Subcutaneous abdominal adipose tissue (tissue), 5 donors: ENCODE data around the gene CACNA1G.

Experiments
- H3K27ac ChIP-seq: one replicate; pipeline ENCODE4 v1.7.0; 2013; ENCODE audit warnings: low read depth, mild to moderate bottlenecking, inconsistent platforms, low read length, moderate library complexity
- H3K27me3 ChIP-seq, 5 donors: one replicate each; pipeline ENCODE4 v1.7.0; 2013; ENCODE audit warnings: low read length in 5 of 5, inconsistent platforms in 1 of 5; ENCODE audit not compliant: control insufficient read depth in 5 of 5, insufficient read depth in 4 of 5
- H3K36me3 ChIP-seq, 5 donors: one replicate each; pipeline ENCODE4 v1.7.0; 2013; ENCODE audit warnings: low read length in 5 of 5; ENCODE audit not compliant: control insufficient read depth in 5 of 5, insufficient read depth in 5 of 5
- H3K4me1 ChIP-seq, 5 donors: one replicate each; pipeline ENCODE4 v1.7.0; 2013; ENCODE audit warnings: low read length in 5 of 5, mild to moderate bottlenecking in 3 of 5, moderate library complexity in 1 of 5; ENCODE audit not compliant: control insufficient read depth in 5 of 5, insufficient read depth in 5 of 5
- H3K4me3 ChIP-seq, 5 donors: one replicate each; pipeline ENCODE4 v1.7.0; 2013; ENCODE audit warnings: low read length in 5 of 5, low read depth in 1 of 5
- H3K9ac ChIP-seq, 5 donors: one replicate each; pipeline ENCODE4 v1.7.0; 2013; ENCODE audit warnings: low read length in 5 of 5, mild to moderate bottlenecking in 4 of 5, moderate library complexity in 3 of 5
- H3K9me3 ChIP-seq, 5 donors: one replicate each; pipeline ENCODE4 v1.7.0; 2013; ENCODE audit warnings: low read length in 5 of 5; ENCODE audit not compliant: control insufficient read depth in 5 of 5
- donor health status: healthy.
- donor health status: healthy.
- donor health status: healthy.
- donor health status: healthy.
- donor health status: healthy.

Gene CACNA1G

DNA sequence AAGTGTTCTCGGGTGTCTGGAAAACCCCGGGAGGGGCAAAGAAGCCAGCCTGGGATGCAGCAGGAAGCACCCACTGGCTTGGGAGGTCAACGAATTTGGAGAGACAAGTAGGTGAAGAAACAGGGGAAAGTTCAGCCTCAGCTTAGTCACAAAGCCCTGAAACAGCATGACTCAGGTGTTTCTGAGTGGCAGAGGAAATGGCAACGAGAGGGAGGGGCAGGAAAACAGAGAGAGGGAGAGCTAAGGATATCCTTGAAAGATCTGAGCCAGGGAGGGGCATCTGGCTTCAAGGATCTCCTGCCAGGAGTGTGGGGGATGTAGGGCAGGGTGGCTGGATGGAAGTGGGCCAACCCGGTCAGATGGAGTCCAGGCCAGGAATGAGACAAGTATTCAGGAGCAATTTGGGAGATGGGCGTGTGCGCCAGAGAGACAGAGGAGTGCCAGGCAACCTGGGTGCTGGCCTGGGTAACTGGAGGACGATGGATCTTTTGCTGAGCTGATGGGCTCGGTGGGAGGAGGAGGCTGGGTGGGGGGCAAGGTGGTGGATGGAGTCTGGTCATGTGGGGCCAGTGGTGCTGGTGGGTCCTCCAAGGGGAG lies 101.4 kb downstream of the CACNA1G start:
- H3K9ac ChIP-seq = no peak overlapping the region
- peak overlapping the region in 1 of 5 donors; percentile 11 for H3K4me3 ChIP-seq
- no peak overlapping the region for H3K27ac ChIP-seq
- H3K9me3 ChIP-seq = no peaks in the 10 kb centered on the region
- peaks cover 4 to 26% (median 26%) of the 10 kb centered on the region in 5 donors for H3K4me1 ChIP-seq
- peaks cover 0 to 2% (median 0%) of the 10 kb centered on the region in 5 donors for H3K27me3 ChIP-seq
- H3K36me3 ChIP-seq = no peaks in the 10 kb centered on the region

- Histone ChIP-seq H3K9ac (no peak overlapping the region), H3K27me3 (no peaks in the 10 kb centered on the region), H3K9me3 (no peaks in the 10 kb centered on the region), H3K27ac (no peak overlapping the region), H3K4me1 (peaks cover 4 to 26% (median 26%) of the 10 kb centered on the region in 5 donors), H3K4me3 (no peak overlapping the region), H3K36me3 (no peaks in the 10 kb centered on the region)
Measured at GRCh38 chr17:50662632-50663225, 102.2 kb downstream of the CACNA1G start.

DNA sequence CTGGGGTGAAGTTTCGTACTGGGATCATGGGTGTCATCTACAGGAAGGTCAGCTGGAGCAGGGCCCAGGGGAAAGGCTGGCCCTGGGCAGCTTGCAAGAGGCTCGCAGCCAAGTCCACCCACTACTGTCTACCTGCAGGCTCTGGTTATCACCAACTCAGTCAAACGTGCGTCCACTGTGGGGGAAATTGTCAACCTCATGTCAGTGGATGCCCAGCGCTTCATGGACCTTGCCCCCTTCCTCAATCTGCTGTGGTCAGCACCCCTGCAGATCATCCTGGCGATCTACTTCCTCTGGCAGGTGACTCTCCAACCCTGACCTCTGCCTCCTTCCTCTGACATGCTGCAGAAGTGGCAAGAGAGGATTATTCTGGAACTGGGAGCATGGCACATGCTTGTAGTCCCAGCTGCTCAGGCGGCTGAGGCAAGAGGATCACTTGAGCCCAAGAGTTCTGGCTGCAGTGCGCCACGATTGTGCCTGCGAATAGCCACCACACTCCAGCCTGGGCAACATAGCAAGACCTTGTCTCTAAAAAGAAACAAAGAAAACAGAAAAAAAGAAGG lies 103.4 kb downstream of the CACNA1G start:
- H3K4me3 ChIP-seq = no peak overlapping the region
- H3K27ac ChIP-seq = no peak overlapping the region
- H3K36me3 ChIP-seq = no peaks in the 10 kb centered on the region
- no peaks in the 10 kb centered on the region for H3K9me3 ChIP-seq
- no peaks in the 10 kb centered on the region for H3K27me3 ChIP-seq
- peaks cover 4 to 32% (median 26%) of the 10 kb centered on the region in 5 donors for H3K4me1 ChIP-seq
- no peak overlapping the region for H3K9ac ChIP-seq

DNA sequence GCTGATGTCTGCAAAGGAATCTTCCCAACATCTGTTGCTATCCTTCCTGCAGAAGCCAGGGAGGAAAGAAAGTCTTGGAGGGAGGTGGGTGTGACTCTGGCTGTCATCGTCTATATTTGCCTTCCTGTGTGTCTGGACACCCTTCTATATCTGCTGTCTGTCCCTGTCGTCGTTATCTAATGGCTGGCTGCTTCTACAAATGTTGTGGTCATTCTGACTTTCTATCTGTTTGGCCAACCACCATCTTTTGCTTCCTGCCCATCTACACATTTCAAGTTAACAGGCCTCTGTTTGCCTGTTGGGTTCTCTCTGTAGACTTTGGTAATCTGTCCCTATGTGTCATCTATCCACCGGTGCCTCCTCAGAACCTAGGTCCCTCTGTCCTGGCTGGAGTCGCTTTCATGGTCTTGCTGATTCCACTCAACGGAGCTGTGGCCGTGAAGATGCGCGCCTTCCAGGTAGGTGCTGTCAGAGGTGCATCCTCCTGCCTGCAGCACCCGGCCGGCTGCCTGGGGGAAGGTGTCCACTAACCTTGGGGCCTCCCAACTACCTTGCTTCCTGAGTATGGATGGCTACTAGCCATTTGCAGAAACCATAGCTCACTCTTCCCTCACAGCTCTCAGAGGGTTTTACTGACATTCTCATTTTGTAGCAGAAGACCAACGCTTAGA lies 104.4 kb downstream of the CACNA1G start:
- Histone ChIP-seq H3K4me1 (peaks cover 4 to 30% (median 24%) of the 10 kb centered on the region in 5 donors), H3K27me3 (no peaks in the 10 kb centered on the region), H3K27ac (no peak overlapping the region)

DNA sequence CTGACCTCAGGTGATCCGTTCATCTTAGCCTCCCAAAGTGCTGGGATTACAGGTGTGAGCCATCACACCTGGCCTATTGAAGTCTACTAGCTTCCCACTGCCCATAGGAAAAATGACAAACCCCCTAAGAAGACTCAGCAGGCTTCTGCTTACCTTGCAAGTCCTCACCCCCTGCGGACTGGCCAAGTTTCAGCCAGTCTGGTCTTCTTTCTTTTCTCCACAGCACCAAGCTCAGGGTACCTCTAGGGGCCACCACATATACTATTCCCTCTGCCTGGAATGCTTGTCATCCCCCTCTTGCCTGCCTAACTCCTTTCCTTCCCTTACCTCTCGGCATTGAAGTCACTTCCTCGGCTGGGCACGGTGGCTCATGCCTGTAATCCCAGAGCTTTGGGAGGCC lies 105.3 kb downstream of the CACNA1G start:
- Histone ChIP-seq H3K36me3 (no peaks in the 10 kb centered on the region), H3K27me3 (no peaks in the 10 kb centered on the region), H3K4me1 (peaks cover 2 to 21% (median 15%) of the 10 kb centered on the region in 5 donors), H3K27ac (no peak overlapping the region), H3K9ac (no peak overlapping the region), H3K4me3 (no peak overlapping the region), H3K9me3 (no peaks in the 10 kb centered on the region)

More for the DNA sequence above, 104.4 kb downstream of the CACNA1G start:
- Histone ChIP-seq H3K9ac (no peak overlapping the region), H3K36me3 (no peaks in the 10 kb centered on the region), H3K4me3 (no peak overlapping the region), H3K9me3 (no peaks in the 10 kb centered on the region)

GRCh38 chr17:50666316-50666715 lies 105.8 kb downstream of the CACNA1G start:
- Histone ChIP-seq H3K9me3 (no peaks in the 10 kb centered on the region), H3K4me1 (peaks cover 2 to 18% (median 13%) of the 10 kb centered on the region in 5 donors), H3K4me3 (no peak overlapping the region), H3K27ac (no peak overlapping the region), H3K36me3 (no peaks in the 10 kb centered on the region), H3K27me3 (no peaks in the 10 kb centered on the region), H3K9ac (no peak overlapping the region)

DNA sequence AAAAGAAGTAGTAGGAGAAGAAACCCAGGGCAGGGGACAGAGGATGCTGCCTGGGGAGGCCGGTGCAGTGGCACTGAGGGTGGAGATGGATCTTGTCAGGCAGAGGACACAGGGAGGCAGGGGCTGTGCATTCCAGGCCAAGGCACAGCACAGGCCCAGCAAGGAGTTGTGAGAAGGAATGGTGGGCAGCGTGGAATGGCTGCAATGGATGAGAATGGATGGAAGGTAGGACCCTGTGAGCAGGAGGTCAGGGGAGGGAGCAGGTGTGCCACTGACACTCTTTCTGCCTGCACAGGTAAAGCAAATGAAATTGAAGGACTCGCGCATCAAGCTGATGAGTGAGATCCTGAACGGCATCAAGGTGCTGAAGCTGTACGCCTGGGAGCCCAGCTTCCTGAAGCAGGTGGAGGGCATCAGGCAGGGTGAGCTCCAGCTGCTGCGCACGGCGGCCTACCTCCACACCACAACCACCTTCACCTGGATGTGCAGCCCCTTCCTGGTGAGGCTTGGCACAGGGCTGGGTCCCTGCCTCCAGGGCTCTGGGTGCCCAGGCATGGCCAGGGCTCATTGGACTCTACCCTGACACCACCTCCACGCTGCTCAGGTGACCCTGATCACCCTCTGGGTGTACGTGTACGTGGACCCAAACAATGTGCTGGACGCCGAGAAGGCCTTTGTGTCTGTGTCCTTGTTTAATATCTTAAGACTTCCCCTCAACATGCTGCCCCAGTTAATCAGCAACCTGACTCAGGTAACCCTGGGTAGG lies 106.9 kb downstream of the CACNA1G start:
- H3K9ac ChIP-seq = no peak overlapping the region
- H3K27me3 ChIP-seq = no peaks in the 10 kb centered on the region
- no peaks in the 10 kb centered on the region for H3K9me3 ChIP-seq
- H3K4me1 ChIP-seq = peaks cover 0 to 9% (median 4%) of the 10 kb centered on the region in 5 donors
- H3K4me3 ChIP-seq = no peak overlapping the region
- no peaks in the 10 kb centered on the region for H3K36me3 ChIP-seq
- H3K27ac ChIP-seq = no peak overlapping the region

GRCh38 chr17:50668025-50668837 lies 107.7 kb downstream of the CACNA1G start:
- H3K4me3 ChIP-seq = no peak overlapping the region
- no peak overlapping the region for H3K9ac ChIP-seq
- H3K9me3 ChIP-seq = no peaks in the 10 kb centered on the region
- no peaks in the 10 kb centered on the region for H3K36me3 ChIP-seq
- H3K27ac ChIP-seq = no peak overlapping the region
- no peaks in the 10 kb centered on the region for H3K27me3 ChIP-seq
- peaks cover 0 to 9% (median 4%) of the 10 kb centered on the region in 5 donors for H3K4me1 ChIP-seq

GRCh38 chr17:50668838-50669581 lies 108.5 kb downstream of the CACNA1G start:
- Histone ChIP-seq H3K4me1 (peaks cover 0 to 9% (median 4%) of the 10 kb centered on the region in 5 donors), H3K9me3 (no peaks in the 10 kb centered on the region), H3K36me3 (no peaks in the 10 kb centered on the region), H3K27me3 (no peaks in the 10 kb centered on the region), H3K9ac (no peak overlapping the region), H3K4me3 (no peak overlapping the region), H3K27ac (no peak overlapping the region)
